Ectodermal cell (in vitro differentiated cells): Measurements from ENCODE around the gene ADPRM. TPM values are rescaled to one million over a fixed set of nuclear protein-coding genes. Genes with fewer than 3 reads are reported as not detected.

Source experiments
- H3K27ac ChIP-seq: 2 replicates; pipeline ENCODE4 v1.7.0; 2013; ENCODE audit warnings: mild to moderate bottlenecking, low read depth, low read length; ENCODE audit not compliant: insufficient read depth, poor library complexity, severe bottlenecking
- H3K27me3 ChIP-seq: 2 replicates; pipeline ENCODE4 v1.7.0; 2013; ENCODE audit warnings: mild to moderate bottlenecking, low read length; ENCODE audit not compliant: insufficient read depth, control insufficient read depth, poor library complexity, severe bottlenecking
- H3K36me3 ChIP-seq: one replicate; pipeline ENCODE4 v1.7.0; 2013; ENCODE audit warnings: low read length; ENCODE audit not compliant: control insufficient read depth, insufficient read depth
- H3K4me1 ChIP-seq: one replicate; pipeline ENCODE4 v1.7.0; 2013; ENCODE audit warnings: low read length; ENCODE audit not compliant: control insufficient read depth, insufficient read depth
- H3K4me3 ChIP-seq: 2 replicates; pipeline ENCODE4 v1.7.0; 2013; ENCODE audit warnings: low read depth, low read length, control low read depth; ENCODE audit not compliant: insufficient read depth
- H3K9me3 ChIP-seq: 2 replicates; pipeline ENCODE4 v1.7.0; 2013; ENCODE audit warnings: mild to moderate bottlenecking, low read length, moderate library complexity; ENCODE audit not compliant: control insufficient read depth
- WGBS, 2 experiments: methylation state at CpG; one replicate each; pipeline ENCODE4 v1.1.7; 2013; ENCODE audit warnings: missing lambda C conversion rate in 2 of 2; 5-methylcytosine and 5-hydroxymethylcytosine counted together
- polyA plus RNA-seq, 4 experiments: library from polyadenylated mRNA; stranded (reverse); fragments of 50-300 nt; gene quantifications; one replicate each; pipeline ENCODE4 v1.2.3, GENCODE V29; 2013

Gene ADPRM
- polyA plus RNA-seq (2013, experiment 1 of 4): 7.0 TPM
- 10.9 TPM for polyA plus RNA-seq (2013, experiment 2 of 4)
- polyA plus RNA-seq (2013, experiment 3 of 4): 9.7 TPM
- 11.2 TPM for polyA plus RNA-seq (2013, experiment 4 of 4)

- Histone ChIP-seq H3K4me3 (peak within 1 kb of the TSS; percentile 90), H3K27me3 (no peaks in the 10 kb centered on the region), H3K36me3 (peaks cover 15% of the 10 kb centered on the region), H3K4me1 (peaks cover 10% of the 10 kb centered on the region), H3K9me3 (no peaks in the 10 kb centered on the region), H3K27ac (peak within 1 kb of the TSS; percentile 30)
- WGBS, 2 experiments: 0% methylated on average over 84 of the region's 84 CpGs
These were observed at the start of gene ADPRM, which contains the start of gene SCO1 for GRCh38 chr17:10697092-10698081. ADPRM (plus strand) TSS chr17:10697594; CDS start chr17:10704927, 7,333 bp downstream. SCO1 (minus strand) TSS chr17:10697533; CDS start chr17:10697507, 26 bp downstream.

GRCh38 chr17:10648381-10648780 is 49.0 kb upstream of the ADPRM start:
- Histone ChIP-seq H3K4me1 (no peaks in the 10 kb centered on the region), H3K9me3 (no peaks in the 10 kb centered on the region), H3K27me3 (no peaks in the 10 kb centered on the region), H3K4me3 (no peak overlapping the region), H3K36me3 (no peaks in the 10 kb centered on the region), H3K27ac (no peak overlapping the region)
- 87 to 88% methylated on average over 5 of the region's 5 CpGs for WGBS, 2 experiments

GRCh38 chr17:10648956-10649355 is 48.4 kb upstream of the ADPRM start:
- H3K4me3 ChIP-seq: no peak overlapping the region
- 87 to 91% methylated on average over 3 of the region's 3 CpGs for WGBS, 2 experiments
- H3K27me3 ChIP-seq: no peaks in the 10 kb centered on the region
- H3K27ac ChIP-seq: no peak overlapping the region
- no peaks in the 10 kb centered on the region for H3K9me3 ChIP-seq
- no peaks in the 10 kb centered on the region for H3K36me3 ChIP-seq
- H3K4me1 ChIP-seq: no peaks in the 10 kb centered on the region

- 90 to 95% methylated on average over 4 to 5 of the region's 5 CpGs for WGBS, 2 experiments
- Histone ChIP-seq H3K4me3 (no peak overlapping the region), H3K4me1 (no peaks in the 10 kb centered on the region), H3K27me3 (no peaks in the 10 kb centered on the region), H3K27ac (no peak overlapping the region), H3K9me3 (no peaks in the 10 kb centered on the region), H3K36me3 (no peaks in the 10 kb centered on the region)
These were observed 47.8 kb upstream of the ADPRM start for GRCh38 chr17:10649602-10650001.

GRCh38 chr17:10651927-10652326 is 45.5 kb upstream of the ADPRM start:
- Histone ChIP-seq H3K36me3 (no peaks in the 10 kb centered on the region), H3K9me3 (no peaks in the 10 kb centered on the region), H3K27me3 (no peaks in the 10 kb centered on the region), H3K27ac (no peak overlapping the region), H3K4me3 (no peak overlapping the region), H3K4me1 (no peaks in the 10 kb centered on the region)
- 70 to 72% methylated on average over 9 of the region's 9 CpGs for WGBS, 2 experiments

GRCh38 chr17:10652984-10653659 is 44.3 kb upstream of the ADPRM start:
- H3K27ac ChIP-seq: no peak overlapping the region
- H3K4me1 ChIP-seq: no peaks in the 10 kb centered on the region
- 94 to 95% methylated on average over 11 of the region's 11 CpGs for WGBS, 2 experiments
- no peaks in the 10 kb centered on the region for H3K27me3 ChIP-seq
- no peaks in the 10 kb centered on the region for H3K36me3 ChIP-seq
- H3K4me3 ChIP-seq: no peak overlapping the region
- no peaks in the 10 kb centered on the region for H3K9me3 ChIP-seq

- WGBS, 2 experiments: 92 to 93% methylated on average over 5 of the region's 5 CpGs
- Histone ChIP-seq H3K4me1 (no peaks in the 10 kb centered on the region), H3K27ac (no peak overlapping the region), H3K9me3 (no peaks in the 10 kb centered on the region), H3K4me3 (no peak overlapping the region), H3K27me3 (no peaks in the 10 kb centered on the region), H3K36me3 (no peaks in the 10 kb centered on the region)
These were observed 43.4 kb upstream of the ADPRM start for GRCh38 chr17:10653987-10654386.

- H3K36me3 ChIP-seq: no peaks in the 10 kb centered on the region
- H3K9me3 ChIP-seq: no peaks in the 10 kb centered on the region
- no peak within 1 kb of the TSS for H3K27ac ChIP-seq
- H3K4me1 ChIP-seq: no peaks in the 10 kb centered on the region
- 88 to 90% methylated on average over 15 of the region's 15 CpGs for WGBS, 2 experiments
- no peaks in the 10 kb centered on the region for H3K27me3 ChIP-seq
- H3K4me3 ChIP-seq: no peak within 1 kb of the TSS
These were observed 40.2 kb upstream of the ADPRM start, which contains the start of gene MYH3 for GRCh38 chr17:10657148-10657547. MYH3 (minus strand) TSS chr17:10657309; CDS start chr17:10655064, 2,245 bp downstream.

GRCh38 chr17:10657879-10658278 is 39.5 kb upstream of the ADPRM start:
- no peak overlapping the region for H3K4me3 ChIP-seq
- H3K36me3 ChIP-seq: no peaks in the 10 kb centered on the region
- no peak overlapping the region for H3K27ac ChIP-seq
- H3K4me1 ChIP-seq: no peaks in the 10 kb centered on the region
- no peaks in the 10 kb centered on the region for H3K27me3 ChIP-seq
- WGBS, 2 experiments: 84 to 91% methylated on average over 10 of the region's 10 CpGs
- no peaks in the 10 kb centered on the region for H3K9me3 ChIP-seq

- WGBS, 2 experiments: 88 to 92% methylated on average over 10 of the region's 10 CpGs
These were observed 36.0 kb upstream of the ADPRM start for GRCh38 chr17:10661437-10661836.

More at GRCh38 chr17:10661437-10661836, 36.0 kb upstream of the ADPRM start:
- Histone ChIP-seq H3K36me3 (no peaks in the 10 kb centered on the region), H3K27me3 (no peaks in the 10 kb centered on the region), H3K9me3 (no peaks in the 10 kb centered on the region), H3K4me1 (no peaks in the 10 kb centered on the region), H3K4me3 (no peak overlapping the region), H3K27ac (no peak overlapping the region)
